T-helper 1 cell treated with Interleukin-12 subunit alpha and Interleukin-12 subunit beta and Interleukin-4 antibody, amounts not matched to agents 30 ng/mL and 1 ng/mL, for 36 hours (primary cell): ENCODE results near the gene CIITA. TPM values are rescaled to one million over a fixed set of nuclear protein-coding genes. Genes with fewer than 3 reads are reported as not detected.
"Not testable (repeated sequence)": the region's sequence is repeated elsewhere in the genome, so short reads cannot be mapped to it uniquely, and the experiment has no call there.

ENCODE experiments used
- intact Hi-C: fragments of 100-400 bp; cut with micrococcal nuclease; formaldehyde crosslinking; loops from one replicate; pipeline ENCODE4 v1.15.1; 2024
- total RNA-seq: library from RNA; stranded (reverse); gene quantifications from 2 replicates; pipeline ENCODE4 v1.2.3, GENCODE V29; 2022

Gene CIITA
- total RNA-seq, 1 donor from 2014 or later: 67.8 TPM

DNA sequence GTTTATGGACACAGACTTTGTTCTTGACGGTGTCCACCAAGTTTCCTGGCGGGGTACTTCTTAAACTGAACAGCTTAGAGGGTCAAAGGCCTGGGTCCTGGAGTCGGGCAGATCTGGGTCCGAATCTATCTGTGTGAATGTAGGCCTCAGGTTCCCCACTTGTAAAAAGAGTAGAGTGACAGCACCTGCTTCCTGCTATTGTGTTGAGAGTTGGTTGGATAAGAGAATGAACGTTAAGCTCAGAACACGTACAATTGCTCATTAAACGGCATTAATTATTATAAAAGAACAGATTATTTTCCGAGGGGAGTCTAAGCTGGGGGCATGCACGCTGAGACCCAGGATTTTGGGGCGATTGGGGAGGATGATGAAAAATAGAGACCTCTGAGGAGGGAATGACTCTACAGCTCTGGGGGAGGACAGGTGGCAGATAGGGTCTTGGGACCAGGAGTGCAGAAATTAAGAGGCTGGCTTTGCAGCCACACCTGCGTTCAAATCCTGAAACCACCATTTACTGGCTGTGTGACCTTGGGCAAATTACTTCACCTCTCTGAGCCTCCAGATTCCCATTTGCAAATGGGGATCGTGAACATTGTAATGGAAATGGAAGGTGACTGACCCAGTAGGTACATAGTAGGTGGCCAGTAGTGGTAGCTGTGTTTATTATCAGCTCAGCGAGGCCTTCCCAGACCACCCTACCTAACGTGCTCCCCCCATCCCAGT is 68.2 kb downstream of the CIITA start:
- intact Hi-C loops: loop anchor here (1.0 to 10.0 kb wide), 5 partner anchors 9 to 1860 kb away; partner anchors contain the start of genes ATF7IP2, CPPED1, RSL1D1 and TXNDC11

DNA sequence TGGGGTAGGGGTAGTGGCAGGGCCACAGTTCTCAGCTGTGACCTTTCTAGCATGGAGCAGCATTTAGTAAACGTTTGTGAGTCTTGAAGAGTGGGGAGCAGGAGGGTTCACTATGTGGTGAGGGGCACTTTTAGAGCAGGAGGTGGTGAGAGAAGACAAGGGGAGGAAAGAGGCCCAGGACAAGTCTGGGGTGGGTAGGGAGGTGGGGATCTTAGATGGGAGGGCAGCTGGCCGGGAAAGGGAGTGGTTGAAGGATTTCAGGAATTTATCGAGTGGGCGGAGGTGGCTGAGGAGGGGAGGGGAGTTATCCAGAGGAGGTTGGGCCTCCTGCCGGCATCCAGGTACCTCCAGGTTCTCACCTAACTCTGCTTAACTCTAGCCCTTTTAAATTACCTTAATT is 69.3 kb downstream of the CIITA start:
- intact Hi-C loops: loop anchor here (10.0 kb wide), 2 partner anchors 798 to 1858 kb away; partner anchors contain the start of genes CPPED1 and TXNDC11

DNA sequence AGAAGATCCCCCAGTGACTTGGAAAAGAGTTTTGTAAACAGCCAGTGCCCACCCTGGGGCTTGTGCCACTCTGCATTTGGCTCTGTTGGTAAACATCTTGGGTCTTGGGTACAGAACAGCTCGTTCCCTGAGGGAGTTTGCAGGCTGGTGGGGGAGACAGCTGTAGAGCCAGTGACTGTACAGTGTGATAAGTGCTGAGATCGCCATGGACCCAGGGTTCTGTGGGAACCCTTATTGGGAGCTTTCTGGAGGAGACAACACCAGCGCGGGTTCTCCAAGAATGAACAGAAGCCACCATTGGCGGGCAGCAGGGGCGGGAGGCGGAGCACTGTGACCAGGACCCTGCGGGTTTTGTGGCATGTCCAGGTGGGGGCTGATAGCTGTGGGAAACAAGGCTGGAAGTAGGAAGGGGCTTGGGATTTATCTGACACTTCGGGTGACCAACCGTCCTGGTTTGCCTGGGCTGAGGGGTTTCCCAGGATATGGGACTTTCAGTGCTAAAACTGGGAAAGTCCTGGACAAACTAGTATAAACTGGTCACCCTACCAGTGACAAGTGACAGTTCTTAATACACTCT is 70.3 kb downstream of the CIITA start:
- intact Hi-C loops: loop anchor here (10.0 kb wide), 2 partner anchors 798 to 1858 kb away; partner anchors contain the start of genes CPPED1 and TXNDC11

DNA sequence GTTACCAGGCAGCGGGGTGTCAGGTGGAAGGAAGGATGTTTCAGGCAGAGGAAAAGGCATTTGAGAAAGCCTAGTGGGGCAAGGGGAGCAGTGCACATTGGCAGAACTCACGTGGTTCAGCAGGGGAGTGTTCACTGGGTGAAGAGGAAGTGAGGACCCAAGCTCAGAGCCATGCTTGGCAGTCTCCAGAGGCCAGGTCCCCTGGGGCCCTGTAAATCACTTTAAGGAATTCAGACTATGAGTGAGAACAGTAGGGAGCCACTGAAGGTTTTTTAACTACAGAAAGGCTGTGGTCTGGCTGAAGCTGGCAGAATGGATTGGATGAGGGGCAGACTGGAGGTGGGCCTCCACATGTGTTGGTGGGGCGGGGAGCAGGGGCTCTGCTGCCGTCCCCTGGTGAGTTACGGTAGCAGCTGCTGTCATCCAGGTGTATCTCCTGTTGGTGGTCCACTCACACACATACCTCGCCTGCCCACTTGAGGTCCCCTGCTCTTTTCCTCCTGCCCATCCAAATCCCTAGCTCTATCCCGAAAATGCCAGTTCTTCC is 72.5 kb downstream of the CIITA start:
- intact Hi-C loops: loop anchor here (10.0 kb wide), 2 partner anchors 795 to 1855 kb away; partner anchors contain the start of genes CPPED1 and TXNDC11

DNA sequence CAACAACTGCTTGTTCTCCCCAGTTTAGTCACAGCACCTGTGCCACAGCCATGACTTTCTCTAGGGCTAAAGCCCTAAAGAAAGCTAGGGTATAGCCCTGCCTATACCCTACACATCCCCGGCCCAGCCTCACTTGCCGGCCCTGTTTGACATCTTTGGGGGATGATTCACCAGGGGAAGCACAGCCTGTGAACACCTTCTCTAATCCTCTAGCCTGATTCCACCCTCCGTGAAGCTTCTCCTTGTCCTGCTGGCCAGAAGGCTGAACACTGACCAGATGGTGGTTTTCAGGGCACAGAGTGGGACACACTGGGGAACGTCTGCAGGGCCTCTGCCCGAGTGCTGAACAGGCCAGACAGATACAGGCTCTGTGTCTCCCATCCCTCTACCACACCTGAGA is 73.4 kb downstream of the CIITA start:
- intact Hi-C loops: loop anchor here (5.0 kb wide), 1 partner anchor 632 kb away; no protein-coding TSS in a partner anchor

GRCh38 chr16:10951026-10951425 is 74.0 kb downstream of the CIITA start:
- intact Hi-C loops: loop anchor here (5.0 kb wide), 1 partner anchor 631 kb away; no protein-coding TSS in a partner anchor

DNA sequence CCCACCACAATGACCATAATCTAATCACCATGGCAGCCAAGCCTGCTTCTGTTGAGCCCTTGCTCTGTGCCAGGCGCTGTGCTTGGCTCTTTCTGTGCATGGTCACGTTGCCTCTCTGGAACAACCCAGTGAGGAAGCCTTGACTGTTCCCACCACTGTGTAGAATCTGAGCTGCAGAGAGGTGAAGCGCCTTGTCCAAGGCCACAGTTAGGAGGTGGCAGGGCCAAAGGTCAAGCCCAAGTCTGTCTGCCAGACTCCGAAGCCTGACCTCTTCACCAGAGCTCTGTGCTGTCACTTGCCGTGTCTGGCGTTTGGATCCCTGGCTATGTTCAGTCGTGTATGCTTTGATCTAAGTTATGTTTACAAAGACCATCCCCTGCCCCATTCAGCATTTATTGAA is 77.9 kb downstream of the CIITA start:
- intact Hi-C loops: loop anchor here (1.0 to 5.0 kb wide), 8 partner anchors 10 to 1113 kb away; no protein-coding TSS in a partner anchor

GRCh38 chr16:10957771-10958482 is 80.9 kb downstream of the CIITA start:
- intact Hi-C loops: no loop called here

DNA sequence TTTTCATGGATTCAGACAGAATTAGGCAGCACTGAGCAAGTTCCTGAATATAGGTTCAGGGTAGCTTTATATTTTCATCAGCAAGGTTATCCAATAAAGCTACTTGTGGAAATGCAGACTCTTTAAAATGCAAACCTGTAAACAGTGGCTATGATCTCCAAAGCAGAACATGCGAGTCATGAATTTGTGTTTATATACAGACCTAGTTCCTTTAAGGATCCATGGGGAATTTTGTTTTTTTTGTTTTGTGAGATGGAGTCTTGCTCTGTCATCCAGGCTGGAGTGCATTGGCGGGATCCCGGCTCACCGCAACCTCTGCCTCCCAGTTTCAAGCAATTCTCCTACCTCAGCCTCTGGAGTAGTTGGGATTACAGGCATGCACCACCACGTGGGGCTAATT is 82.2 kb downstream of the CIITA start:
- intact Hi-C loops: no loop called here

DNA sequence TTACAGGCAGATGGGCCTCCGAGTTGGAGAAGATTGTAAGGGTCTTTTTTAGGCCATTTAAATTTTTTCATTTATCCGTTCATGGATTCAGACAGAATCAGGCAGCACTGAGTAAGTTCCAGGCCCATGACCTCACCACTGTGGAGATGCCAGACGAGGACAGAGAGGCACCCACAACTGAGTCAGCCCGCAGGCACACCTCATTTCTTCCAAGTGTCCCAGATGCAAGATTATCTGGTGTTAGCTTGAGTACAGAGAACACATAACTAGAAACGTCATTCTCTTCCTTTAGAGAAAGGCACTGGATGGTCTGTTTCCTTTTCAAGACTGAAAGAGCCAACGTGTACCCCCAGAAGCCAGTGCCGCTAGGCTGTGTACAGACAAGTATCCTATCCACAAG is 84.2 kb downstream of the CIITA start:
- intact Hi-C loops: no loop called here

GRCh38 chr16:10964039-10964890 is 87.3 kb downstream of the CIITA start:
- intact Hi-C loops: loop anchor here (1.0 to 2.0 kb wide), 12 partner anchors 89 to 750 kb away; partner anchors contain the start of gene LITAF

DNA sequence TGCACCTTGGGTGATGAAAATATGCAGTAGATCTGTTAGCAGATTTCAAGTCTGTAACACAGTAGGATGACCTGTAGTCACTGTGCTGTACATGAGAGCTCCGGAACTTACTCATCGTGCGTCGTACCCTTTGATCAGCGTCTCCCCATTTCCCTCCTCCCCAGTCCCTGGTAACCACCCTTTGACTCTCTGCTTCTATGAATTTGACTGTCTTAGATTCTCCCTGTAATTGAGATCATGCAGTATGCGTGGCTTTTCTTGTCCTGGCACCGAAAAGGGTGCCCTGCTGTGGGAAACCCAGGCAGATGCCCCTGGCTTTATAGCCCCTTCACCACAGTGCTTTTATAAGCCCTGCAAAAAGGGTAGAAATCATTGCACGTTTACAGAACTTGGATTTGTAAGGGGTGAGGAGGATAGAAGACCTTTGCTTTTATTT is 87.9 kb downstream of the CIITA start:
- intact Hi-C loops: loop anchor here (1.0 to 2.0 kb wide), 13 partner anchors 88 to 749 kb away; partner anchors contain the start of gene LITAF

DNA sequence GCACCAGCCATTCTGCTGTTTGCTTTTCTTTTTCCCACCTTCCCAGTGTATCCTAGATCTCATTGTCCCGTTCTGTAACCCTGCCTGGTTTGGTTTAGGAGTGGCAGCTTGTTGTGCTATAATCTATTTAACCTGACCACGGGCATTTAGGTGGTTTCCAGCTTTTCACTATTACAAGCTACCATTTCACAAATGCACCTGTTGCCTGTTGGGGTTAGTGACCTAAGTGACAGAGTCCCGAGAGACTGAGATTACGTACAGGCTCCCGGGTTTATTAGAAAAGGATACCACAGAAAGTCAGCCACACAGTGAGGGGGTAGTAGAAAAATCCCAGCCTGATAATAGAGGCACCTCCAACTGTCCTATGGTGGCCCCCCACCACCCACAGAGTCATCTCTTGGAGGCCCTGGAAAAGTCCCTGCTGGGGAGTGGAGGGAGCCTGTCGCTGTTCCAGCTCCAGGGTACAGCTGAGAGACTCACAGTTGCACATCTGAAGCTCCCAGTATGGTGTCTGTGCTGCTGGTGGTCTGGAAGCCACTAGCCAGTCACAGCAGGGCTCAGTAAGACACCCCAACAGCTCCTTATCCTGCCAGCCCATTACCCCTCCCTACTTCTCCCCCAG is 88.5 kb downstream of the CIITA start:
- intact Hi-C loops: loop anchor here (1.0 to 2.0 kb wide), 5 partner anchors 87 to 431 kb away; no protein-coding TSS in a partner anchor

DNA sequence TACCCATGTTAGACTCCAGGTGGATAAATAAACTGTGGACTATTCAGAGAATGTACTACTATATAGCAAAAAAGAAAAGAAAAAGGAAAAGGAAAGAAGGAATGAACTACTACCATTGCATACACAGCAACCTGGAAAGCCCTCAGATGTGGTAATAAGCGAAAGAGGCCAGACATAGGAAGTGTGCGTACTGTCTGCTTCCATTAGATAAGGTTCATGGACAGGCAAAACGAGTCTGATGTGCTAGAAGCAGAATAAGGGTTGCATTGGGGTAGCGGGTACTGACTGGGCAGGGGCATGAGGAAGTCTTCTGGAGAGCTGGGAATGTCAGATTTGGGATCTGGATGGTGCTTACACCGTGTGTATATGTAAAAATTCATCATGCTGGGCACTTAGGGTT is 89.1 kb downstream of the CIITA start:
- intact Hi-C loops: no loop called here

DNA sequence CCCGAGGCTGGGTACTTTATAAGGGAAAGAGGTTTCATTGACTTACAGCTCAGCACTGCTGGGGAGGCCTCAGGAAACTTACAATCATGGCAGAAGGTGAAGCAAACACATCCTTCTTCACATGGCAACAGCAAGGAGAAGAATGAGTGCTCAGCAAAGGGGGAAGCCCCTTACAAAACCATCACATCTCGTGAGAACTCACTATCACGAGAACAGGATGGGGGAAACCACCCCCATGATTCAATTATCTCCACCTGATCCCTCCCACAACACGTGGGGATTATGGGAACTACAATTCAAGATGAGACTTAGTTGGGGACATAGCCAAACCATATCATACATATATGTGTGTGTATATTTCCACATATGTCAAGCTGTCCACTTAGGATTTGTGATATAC is 89.6 kb downstream of the CIITA start:
- intact Hi-C loops: not testable (repeated sequence)

DNA sequence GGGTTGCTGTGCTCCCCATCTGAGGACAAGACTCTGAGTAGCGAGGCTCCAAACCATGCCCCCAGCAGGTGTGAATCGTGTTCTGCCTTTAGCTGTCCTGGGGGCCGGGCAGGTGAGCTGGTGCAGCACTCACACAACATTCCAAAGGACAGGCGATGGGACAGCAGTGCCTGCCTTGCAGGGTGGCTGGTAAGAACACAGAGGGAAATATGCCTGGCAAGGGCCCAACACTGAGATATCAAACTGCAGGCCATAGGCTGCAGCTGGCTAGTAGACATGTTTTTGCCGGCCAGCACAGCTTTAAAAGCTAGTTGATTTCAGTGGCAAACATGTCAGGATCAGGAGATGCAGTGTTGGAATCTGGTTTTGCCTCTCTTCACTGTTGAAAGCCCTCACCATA is 91.0 kb downstream of the CIITA start:
- intact Hi-C loops: no loop called here

GRCh38 chr16:10968498-10968897 is 91.5 kb downstream of the CIITA start:
- intact Hi-C loops: no loop called here

DNA sequence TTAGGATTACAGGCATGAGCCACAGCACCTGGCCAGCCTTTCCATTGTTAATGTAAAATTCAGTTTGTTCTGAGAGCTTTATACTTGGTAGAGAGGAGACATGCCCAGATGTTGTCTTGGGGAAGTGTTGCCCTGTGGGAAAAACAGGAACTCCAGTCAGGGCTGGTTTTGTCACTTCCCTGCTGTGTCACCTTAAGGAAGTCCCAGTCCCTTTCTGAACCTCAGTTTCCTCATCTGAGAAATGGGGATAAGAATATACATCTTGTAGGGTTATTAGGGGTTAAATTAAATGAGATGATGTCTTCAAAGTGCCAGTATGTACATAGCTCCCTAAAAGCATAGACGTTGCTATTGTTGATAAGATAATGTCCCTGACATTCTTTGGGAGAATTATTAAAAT is 92.6 kb downstream of the CIITA start:
- intact Hi-C loops: no loop called here

DNA sequence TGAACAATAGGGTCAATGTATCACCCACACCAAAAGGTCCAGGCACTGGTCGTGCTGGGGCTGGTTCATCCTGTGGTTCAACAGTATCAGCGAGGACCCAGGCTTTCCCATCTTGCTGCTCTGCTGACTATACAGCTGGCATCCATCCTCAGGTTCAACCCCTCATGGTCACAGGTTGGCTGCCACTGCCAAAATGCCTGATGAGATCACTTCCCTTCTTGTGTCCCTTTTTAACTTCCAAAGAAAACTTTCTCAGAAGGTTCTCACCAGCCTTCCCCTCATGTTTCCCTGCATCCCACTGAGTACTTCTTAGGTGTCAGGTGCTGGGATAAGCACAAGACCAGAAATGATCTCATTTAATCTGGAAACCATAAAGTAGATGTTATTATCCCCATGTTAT is 93.1 kb downstream of the CIITA start:
- intact Hi-C loops: no loop called here

GRCh38 chr16:10971560-10971961 is 94.6 kb downstream of the CIITA start:
- intact Hi-C loops: loop anchor here (1.0 kb wide), 4 partner anchors 10 to 284 kb away; no protein-coding TSS in a partner anchor
